ENCODE data around the gene STX10. TPM values are rescaled to one million over a fixed set of nuclear protein-coding genes. Genes with fewer than 3 reads are reported as not detected.

STX10 gene
- total and polyA plus RNA-seq, 10 donors, result 43.8 to 98.0 (median 67.6) TPM

- H3K4me1 ChIP-seq, result peaks cover 29 to 67% (median 51%) of the 10 kb centered on the region in 6 donors
- peak overlapping the region; percentile 94 to 100 (median 98) for H3K27ac ChIP-seq
- DNase-seq, result peak; percentile 92
- no peaks in the 10 kb centered on the region for H3K27me3 ChIP-seq (replicated peaks in 1 of 7)
- no peak for TF ChIP-seq POLR2A (IDR thresholded peaks at IDR 0.05)
- TF ChIP-seq, protein P1, sequence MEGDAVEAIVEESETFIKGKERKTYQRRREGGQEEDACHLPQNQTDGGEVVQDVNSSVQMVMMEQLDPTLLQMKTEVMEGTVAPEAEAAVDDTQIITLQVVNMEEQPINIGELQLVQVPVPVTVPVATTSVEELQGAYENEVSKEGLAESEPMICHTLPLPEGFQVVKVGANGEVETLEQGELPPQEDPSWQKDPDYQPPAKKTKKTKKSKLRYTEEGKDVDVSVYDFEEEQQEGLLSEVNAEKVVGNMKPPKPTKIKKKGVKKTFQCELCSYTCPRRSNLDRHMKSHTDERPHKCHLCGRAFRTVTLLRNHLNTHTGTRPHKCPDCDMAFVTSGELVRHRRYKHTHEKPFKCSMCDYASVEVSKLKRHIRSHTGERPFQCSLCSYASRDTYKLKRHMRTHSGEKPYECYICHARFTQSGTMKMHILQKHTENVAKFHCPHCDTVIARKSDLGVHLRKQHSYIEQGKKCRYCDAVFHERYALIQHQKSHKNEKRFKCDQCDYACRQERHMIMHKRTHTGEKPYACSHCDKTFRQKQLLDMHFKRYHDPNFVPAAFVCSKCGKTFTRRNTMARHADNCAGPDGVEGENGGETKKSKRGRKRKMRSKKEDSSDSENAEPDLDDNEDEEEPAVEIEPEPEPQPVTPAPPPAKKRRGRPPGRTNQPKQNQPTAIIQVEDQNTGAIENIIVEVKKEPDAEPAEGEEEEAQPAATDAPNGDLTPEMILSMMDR (IDR thresholded peaks at IDR 0.05 in 8 of 11, conservative IDR thresholded peaks at IDR 0.05 in 3 of 11), result peak in 5 of 11 experiments; percentile 1 to 51 (median 33)
- TF ChIP-seq POLR2AphosphoS5 (IDR thresholded peaks at IDR 0.05), result no peak
- H3K4me3 ChIP-seq, result peak overlapping the region; percentile 86 to 99 (median 97)
- H3K9me3 ChIP-seq, result no peaks in the 10 kb centered on the region
- intact Hi-C loops (cut with DNase I; ENCODE audit: low total_unique reads), result loop anchor here (5.0 kb wide), 1 partner anchor 51 kb away; the partner anchor contains the start of gene LYL1
- 0% methylated on average over 29 to 69 of the region's 69 CpGs for WGBS, 5 donors
- H3K36me3 ChIP-seq, result no peaks in the 10 kb centered on the region
These were observed 3.5 kb upstream of the STX10 start for GRCh38 chr19:13153569-13154240.

DNA sequence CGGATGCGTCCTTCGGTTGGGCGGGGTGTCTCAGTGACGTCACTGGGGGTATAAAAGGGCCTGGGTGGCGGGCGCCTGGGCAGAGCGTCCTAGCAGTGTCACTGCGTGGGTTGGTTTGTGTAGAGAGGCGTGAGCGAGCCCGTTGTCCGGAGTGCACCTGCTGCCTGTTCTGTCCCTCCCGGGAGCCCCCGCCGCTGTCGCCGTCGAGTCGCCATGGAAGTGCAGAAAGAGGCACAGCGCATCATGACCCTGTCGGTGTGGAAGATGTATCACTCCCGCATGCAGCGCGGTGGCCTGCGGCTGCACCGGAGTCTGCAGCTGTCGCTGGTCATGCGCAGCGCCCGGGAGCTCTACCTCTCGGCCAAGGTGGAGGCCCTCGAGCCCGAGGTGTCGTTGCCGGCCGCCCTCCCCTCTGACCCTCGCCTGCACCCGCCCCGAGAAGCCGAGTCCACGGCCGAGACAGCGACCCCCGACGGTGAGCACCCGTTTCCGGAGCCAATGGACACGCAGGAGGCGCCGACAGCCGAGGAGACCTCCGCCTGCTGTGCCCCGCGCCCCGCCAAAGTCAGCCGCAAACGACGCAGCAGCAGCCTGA, 2.9 kb upstream of the STX10 start:
- intact Hi-C loops (cut with DNase I; ENCODE audit: low total_unique reads), result loop anchor here (5.0 kb wide), 1 partner anchor 51 kb away; the partner anchor contains the start of gene LYL1
- TF ChIP-seq POLR2A (IDR thresholded peaks at IDR 0.05) (peak; percentile 100), POLR2AphosphoS5 (IDR thresholded peaks at IDR 0.05) (peak; percentile 100)
- TF ChIP-seq, protein P1 (IDR thresholded peaks at IDR 0.05 in 8 of 11, conservative IDR thresholded peaks at IDR 0.05 in 3 of 11), result peak in 8 of 11 experiments; percentile 8 to 50 (median 22)
- H3K27me3 ChIP-seq (replicated peaks in 1 of 7), result no peaks in the 10 kb centered on the region
- H3K27ac ChIP-seq, result peak overlapping the region; percentile 94 to 100 (median 98)
- WGBS, 5 donors, result 0% methylated on average over 11 to 59 of the region's 59 CpGs
- peak; percentile 98 for DNase-seq
- H3K4me3 ChIP-seq, result peak overlapping the region; percentile 86 to 99 (median 97)
- peaks cover 31 to 67% (median 51%) of the 10 kb centered on the region in 6 donors for H3K4me1 ChIP-seq
- H3K36me3 ChIP-seq, result no peaks in the 10 kb centered on the region
- H3K9me3 ChIP-seq, result no peaks in the 10 kb centered on the region

GRCh38 chr19:13152356-13152973, 2.3 kb upstream of the STX10 start:
- no peak for TF ChIP-seq POLR2A (IDR thresholded peaks at IDR 0.05)
- TF ChIP-seq POLR2AphosphoS5 (IDR thresholded peaks at IDR 0.05), result no peak
- TF ChIP-seq, protein P1 (IDR thresholded peaks at IDR 0.05 in 8 of 11, conservative IDR thresholded peaks at IDR 0.05 in 3 of 11), result no peak
- no peaks in the 10 kb centered on the region for H3K9me3 ChIP-seq
- DNase-seq, result no peak

More at GRCh38 chr19:13152356-13152973, 2.3 kb upstream of the STX10 start:
- no peaks in the 10 kb centered on the region for H3K27me3 ChIP-seq (replicated peaks in 1 of 7)
- H3K36me3 ChIP-seq, result no peaks in the 10 kb centered on the region
- H3K4me3 ChIP-seq, result peak overlapping the region; percentile 86 to 99 (median 97)
- H3K27ac ChIP-seq, result peak overlapping the region; percentile 94 to 100 (median 98)
- WGBS, 5 donors, result 0 to 1% (median 0%) methylated on average over 10 to 25 of the region's 25 CpGs
- peaks cover 30 to 67% (median 51%) of the 10 kb centered on the region in 6 donors for H3K4me1 ChIP-seq
- intact Hi-C loops (cut with DNase I; ENCODE audit: low total_unique reads), result loop anchor here (5.0 kb wide), 1 partner anchor 50 kb away; the partner anchor contains the start of gene LYL1
